Thoracic aorta (tissue), 2 donors: Measurements from ENCODE around the gene DRG2. TPM values are rescaled to one million over a fixed set of nuclear protein-coding genes. Genes with fewer than 3 reads are reported as not detected.

ENCODE experiments used
- ATAC-seq: fragments of 150-250 bp; one replicate; pipeline ENCODE4 v1.8.0; 2017; ENCODE audit warnings: low read depth; ENCODE audit not compliant: insufficient number of reproducible peaks, low FRiP score
- DNase-seq: peaks from one replicate; pipeline ENCODE4 v3.0.0-alpha.2; 2020; ENCODE audit warnings: low spot score
- H3K27ac ChIP-seq, 2 donors: fragments of 200-600 bp; sonication (generic); 1 replicate in 1 of 2; 2 replicates in 1 of 2; pipeline ENCODE4 v1.5.1; 2016; ENCODE audit warnings: mild to moderate bottlenecking in 2 of 2, moderate library complexity in 2 of 2
- H3K27me3 ChIP-seq: fragments of 200-600 bp; sonication (generic); replicated peaks from 2 replicates; pipeline ENCODE4 v1.6.0; 2016; ENCODE audit warnings: mild to moderate bottlenecking; ENCODE audit not compliant: insufficient read depth
- H3K36me3 ChIP-seq: fragments of 200-600 bp; sonication (generic); one replicate; pipeline ENCODE4 v1.5.1; 2016
- H3K4me1 ChIP-seq, 2 donors: fragments of 200-600 bp; sonication (generic); 1 replicate in 1 of 2; 2 replicates in 1 of 2; pipeline versions ENCODE4 v1.5.1 to v1.6.0; 2016; ENCODE audit warnings: low read depth in 2 of 2, mild to moderate bottlenecking in 1 of 2; ENCODE audit not compliant: control insufficient read depth in 1 of 2
- H3K4me3 ChIP-seq: fragments of 200-600 bp; sonication (generic); 2 replicates; pipeline ENCODE4 v1.5.1; 2016; ENCODE audit warnings: mild to moderate bottlenecking
- H3K9me3 ChIP-seq: fragments of 200-600 bp; sonication (generic); 2 replicates; pipeline ENCODE4 v1.5.1; 2016
- total RNA-seq, 2 donors: library from RNA; depleted of rRNA; stranded (reverse); fragments of >200 nt; gene quantifications; one replicate each; pipeline versions ENCODE4 v1.1.0 to v1.2.3, GENCODE V29; 2016
- TF ChIP-seq, protein P1 (sequence below): fragments of 200-600 bp; sonication (generic); IDR thresholded peaks from one replicate; pipeline ENCODE4 v1.5.1; 2019; ENCODE audit warnings: antibody characterized with exemption

Gene DRG2
- total RNA-seq, 2 donors from 2014 or later: 42.3 to 55.6 TPM

- Histone ChIP-seq H3K27ac (no peak overlapping the region), H3K9me3 (no peaks in the 10 kb centered on the region), H3K4me1 (peaks cover 0 to 5% of the 10 kb centered on the region in 2 donors), H3K36me3 (no peaks in the 10 kb centered on the region), H3K27me3 (no peaks in the 10 kb centered on the region), H3K4me3 (no peak overlapping the region)
- TF ChIP-seq, protein P1, sequence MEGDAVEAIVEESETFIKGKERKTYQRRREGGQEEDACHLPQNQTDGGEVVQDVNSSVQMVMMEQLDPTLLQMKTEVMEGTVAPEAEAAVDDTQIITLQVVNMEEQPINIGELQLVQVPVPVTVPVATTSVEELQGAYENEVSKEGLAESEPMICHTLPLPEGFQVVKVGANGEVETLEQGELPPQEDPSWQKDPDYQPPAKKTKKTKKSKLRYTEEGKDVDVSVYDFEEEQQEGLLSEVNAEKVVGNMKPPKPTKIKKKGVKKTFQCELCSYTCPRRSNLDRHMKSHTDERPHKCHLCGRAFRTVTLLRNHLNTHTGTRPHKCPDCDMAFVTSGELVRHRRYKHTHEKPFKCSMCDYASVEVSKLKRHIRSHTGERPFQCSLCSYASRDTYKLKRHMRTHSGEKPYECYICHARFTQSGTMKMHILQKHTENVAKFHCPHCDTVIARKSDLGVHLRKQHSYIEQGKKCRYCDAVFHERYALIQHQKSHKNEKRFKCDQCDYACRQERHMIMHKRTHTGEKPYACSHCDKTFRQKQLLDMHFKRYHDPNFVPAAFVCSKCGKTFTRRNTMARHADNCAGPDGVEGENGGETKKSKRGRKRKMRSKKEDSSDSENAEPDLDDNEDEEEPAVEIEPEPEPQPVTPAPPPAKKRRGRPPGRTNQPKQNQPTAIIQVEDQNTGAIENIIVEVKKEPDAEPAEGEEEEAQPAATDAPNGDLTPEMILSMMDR: no peak
- ATAC-seq (no peak), DNase-seq (no peak)
Measured at GRCh38 chr17:18142417-18142816, 54.7 kb downstream of the DRG2 start.

DNA sequence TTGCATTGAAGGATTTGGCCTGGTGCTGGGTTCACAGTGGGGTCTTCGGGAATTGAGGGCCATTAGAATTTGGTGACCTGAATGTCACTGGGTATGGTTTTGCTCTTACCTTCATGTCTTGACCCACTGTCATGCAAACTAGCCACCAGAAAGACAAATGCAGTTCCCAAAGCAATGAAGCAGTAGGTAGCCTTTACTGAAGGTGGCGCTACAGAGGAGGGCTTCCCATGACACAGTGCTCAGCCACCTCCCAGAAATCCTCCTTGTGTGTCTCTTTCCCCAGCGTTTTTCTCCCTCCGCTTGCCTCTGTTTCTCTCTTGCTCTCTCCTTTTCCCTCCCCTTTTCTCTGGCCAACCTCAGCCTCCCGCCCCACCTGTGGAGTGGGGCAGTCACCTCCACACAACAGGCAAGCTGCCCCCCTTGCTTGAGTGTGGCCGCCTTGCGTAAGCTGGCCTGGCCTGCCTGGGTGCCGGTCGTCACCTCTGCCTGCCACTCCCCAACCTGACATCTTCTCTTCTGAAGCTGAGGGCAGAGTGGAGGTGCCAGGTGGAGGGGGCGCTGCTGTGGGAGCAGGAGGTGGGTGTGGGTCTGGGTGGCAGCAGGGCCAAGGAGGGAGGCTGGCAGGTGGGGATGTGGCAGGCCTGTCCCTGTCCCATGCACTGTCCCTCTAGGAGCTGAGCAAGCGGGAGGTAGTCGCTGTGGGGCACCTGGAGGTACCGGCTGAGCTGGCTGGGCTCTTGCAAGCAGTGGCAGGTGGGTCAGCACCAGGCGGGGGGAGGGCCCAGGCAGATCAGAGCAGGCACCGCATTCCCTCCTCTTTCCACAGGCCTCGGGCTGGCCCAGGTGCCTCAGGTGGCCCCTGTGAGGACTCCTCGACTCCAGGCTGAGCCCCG lies 55.5 kb downstream of the DRG2 start:
- Histone ChIP-seq H3K9me3 (no peaks in the 10 kb centered on the region), H3K4me1 (peaks cover 0 to 5% of the 10 kb centered on the region in 2 donors), H3K27ac (no peak overlapping the region), H3K27me3 (no peaks in the 10 kb centered on the region), H3K36me3 (no peaks in the 10 kb centered on the region), H3K4me3 (no peak overlapping the region)
- TF ChIP-seq, protein P1: no peak
- ATAC-seq (no peak), DNase-seq (no peak)

GRCh38 chr17:18144261-18144660 lies 56.5 kb downstream of the DRG2 start:
- DNase-seq (no peak), ATAC-seq (no peak)
- TF ChIP-seq, protein P1: no peak
- Histone ChIP-seq H3K27ac (no peak overlapping the region), H3K4me3 (no peak overlapping the region), H3K9me3 (no peaks in the 10 kb centered on the region), H3K36me3 (no peaks in the 10 kb centered on the region), H3K27me3 (no peaks in the 10 kb centered on the region), H3K4me1 (peaks cover 0 to 5% of the 10 kb centered on the region in 2 donors)

- TF ChIP-seq, protein P1: no peak
- DNase-seq (no peak), ATAC-seq (no peak)
- Histone ChIP-seq H3K27me3 (no peaks in the 10 kb centered on the region), H3K36me3 (no peaks in the 10 kb centered on the region), H3K27ac (no peak overlapping the region), H3K4me3 (no peak overlapping the region), H3K9me3 (no peaks in the 10 kb centered on the region), H3K4me1 (peaks cover 0 to 5% of the 10 kb centered on the region in 2 donors)
Measured at GRCh38 chr17:18144855-18145254, 57.1 kb downstream of the DRG2 start.

GRCh38 chr17:18145811-18146210 lies 58.1 kb downstream of the DRG2 start:
- Histone ChIP-seq H3K4me3 (no peak overlapping the region), H3K27ac (no peak overlapping the region), H3K27me3 (no peaks in the 10 kb centered on the region), H3K36me3 (no peaks in the 10 kb centered on the region), H3K9me3 (no peaks in the 10 kb centered on the region), H3K4me1 (peaks cover 0 to 5% of the 10 kb centered on the region in 2 donors)
- TF ChIP-seq, protein P1: no peak
- no peak for DNase-seq
- ATAC-seq: no peak
